ENCODE data around the gene ZBTB7C. TPM values are rescaled to one million over a fixed set of nuclear protein-coding genes. Genes with fewer than 3 reads are reported as not detected.

The ZBTB7C gene
- total RNA-seq, 2 experiments from 2014 or later = 0.09 TPM; not detected in 1

GRCh38 chr18:48181857-48182256 lies 227.3 kb downstream of the ZBTB7C start:
- Mint-ChIP-seq H3K36me3 (no peaks in the 10 kb centered on the region), H3K27me3 (peaks cover 24% of the 10 kb centered on the region), H3K9me3 (ENCODE audit: low read depth) (no peaks in the 10 kb centered on the region), H3K27ac (no peak overlapping the region), H3K4me3 (no peak overlapping the region), H3K4me1 (no peaks in the 10 kb centered on the region)
- no peak for DNase-seq
- CTCF ChIA-PET = interaction anchor here (1.0 to 1.1 kb wide), 2 partner anchors 14 to 30 kb away, joined by 3 read pairs; no protein-coding TSS in a partner anchor
- no peak for ATAC-seq

DNA sequence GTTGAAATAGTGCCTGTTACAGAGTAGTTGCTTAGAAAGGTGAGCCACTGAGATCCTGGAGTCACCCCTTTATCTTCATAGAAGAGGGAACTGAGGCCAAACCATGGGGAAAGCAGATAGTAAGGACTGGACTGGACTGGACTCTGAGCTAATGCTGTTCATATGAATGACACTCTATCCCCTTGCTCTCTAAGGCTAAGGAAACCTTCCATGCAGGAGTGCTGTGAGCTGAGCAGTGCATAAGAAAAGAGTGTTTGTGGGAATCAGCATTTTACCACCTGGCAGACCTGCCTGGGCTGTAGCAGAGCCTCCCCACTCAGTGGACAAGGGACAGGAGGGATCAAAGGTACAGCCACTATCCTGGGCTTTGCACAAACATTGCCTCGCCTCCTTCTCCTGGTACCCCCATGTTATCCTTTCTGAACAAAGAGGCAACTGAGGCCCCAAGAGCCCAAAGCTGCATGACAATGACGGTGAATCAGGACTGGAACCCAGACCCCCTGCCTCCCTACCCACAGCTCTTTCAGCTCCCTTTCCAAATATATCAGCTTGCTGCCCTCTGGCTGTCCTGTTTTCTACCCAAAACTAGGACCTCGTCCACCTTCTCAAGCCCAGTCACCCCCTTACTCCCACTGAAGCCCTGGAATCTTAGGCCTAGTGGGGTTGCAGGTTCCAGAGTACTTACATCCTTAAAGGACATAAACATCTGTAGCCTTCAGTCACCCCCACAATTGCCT lies 227.9 kb downstream of the ZBTB7C start:
- Mint-ChIP-seq H3K36me3 (no peaks in the 10 kb centered on the region), H3K27me3 (peaks cover 23% of the 10 kb centered on the region), H3K27ac (no peak overlapping the region), H3K4me1 (no peaks in the 10 kb centered on the region), H3K4me3 (no peak overlapping the region), H3K9me3 (ENCODE audit: low read depth) (no peaks in the 10 kb centered on the region)
- DNase-seq = no peak
- CTCF ChIA-PET = interaction anchor here (1.1 kb wide), 1 partner anchor 13 kb away, joined by 3 read pairs; no protein-coding TSS in a partner anchor
- no peak for ATAC-seq

GRCh38 chr18:48179666-48180065 lies 229.5 kb downstream of the ZBTB7C start:
- no peaks in the 10 kb centered on the region for H3K4me1 Mint-ChIP-seq
- CTCF ChIA-PET = no interaction called here
- no peaks in the 10 kb centered on the region for H3K36me3 Mint-ChIP-seq
- peaks cover 25% of the 10 kb centered on the region for H3K27me3 Mint-ChIP-seq
- no peak overlapping the region for H3K4me3 Mint-ChIP-seq
- H3K27ac Mint-ChIP-seq = no peak overlapping the region
- ATAC-seq (no peak), DNase-seq (no peak)
- no peaks in the 10 kb centered on the region for H3K9me3 Mint-ChIP-seq (ENCODE audit: low read depth)

DNA sequence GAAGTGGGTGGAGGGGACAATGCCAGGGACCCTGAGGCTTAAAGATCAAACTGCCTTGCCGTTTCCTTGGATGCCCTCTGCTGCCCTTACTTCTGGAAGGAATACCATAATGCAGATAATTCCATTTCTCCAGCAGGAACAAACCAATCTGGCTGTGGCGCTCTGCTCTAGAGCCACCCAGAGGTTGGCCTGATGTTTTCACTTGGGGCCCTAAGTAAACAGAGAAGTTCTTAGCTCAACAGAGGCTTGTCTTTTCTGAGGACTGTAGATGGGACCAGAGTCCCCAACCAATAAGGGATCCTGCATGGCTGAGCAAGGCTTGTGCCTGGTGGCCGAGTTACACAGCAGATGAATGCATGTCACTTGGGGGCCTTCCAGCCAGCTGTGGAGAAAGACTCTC lies 230.2 kb downstream of the ZBTB7C start:
- H3K4me3 Mint-ChIP-seq = no peak overlapping the region
- no peaks in the 10 kb centered on the region for H3K9me3 Mint-ChIP-seq (ENCODE audit: low read depth)
- no peaks in the 10 kb centered on the region for H3K4me1 Mint-ChIP-seq
- CTCF ChIA-PET = no interaction called here
- ATAC-seq (no peak), DNase-seq (no peak)
- H3K36me3 Mint-ChIP-seq = no peaks in the 10 kb centered on the region
- H3K27ac Mint-ChIP-seq = no peak overlapping the region
- peaks cover 25% of the 10 kb centered on the region for H3K27me3 Mint-ChIP-seq

DNA sequence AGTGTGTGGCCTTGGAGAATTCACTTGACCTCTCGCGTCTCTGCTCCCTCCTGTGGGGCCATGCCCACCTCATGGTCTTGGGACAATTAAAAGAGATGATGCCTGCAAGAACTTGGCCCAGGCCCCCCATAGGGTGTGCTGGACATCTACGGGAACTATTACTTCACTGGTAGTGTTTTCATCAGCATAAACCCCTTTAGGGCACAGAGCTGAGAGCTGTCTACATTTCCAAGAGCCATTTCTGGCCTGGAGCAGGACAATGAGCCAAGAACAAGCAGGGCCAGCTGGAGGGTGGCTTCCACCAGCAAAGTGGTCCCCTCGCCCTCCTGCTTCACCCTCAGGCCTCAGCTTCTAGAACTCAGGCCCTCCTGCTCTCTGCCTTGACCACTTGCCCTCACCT lies 232.3 kb downstream of the ZBTB7C start:
- H3K27me3 Mint-ChIP-seq = peaks cover 20% of the 10 kb centered on the region
- H3K4me1 Mint-ChIP-seq = no peaks in the 10 kb centered on the region
- H3K36me3 Mint-ChIP-seq = no peaks in the 10 kb centered on the region
- H3K27ac Mint-ChIP-seq = no peak overlapping the region
- no peak for DNase-seq
- ATAC-seq = no peak
- CTCF ChIA-PET = no interaction called here
- H3K9me3 Mint-ChIP-seq (ENCODE audit: low read depth) = no peaks in the 10 kb centered on the region
- H3K4me3 Mint-ChIP-seq = no peak overlapping the region

DNA sequence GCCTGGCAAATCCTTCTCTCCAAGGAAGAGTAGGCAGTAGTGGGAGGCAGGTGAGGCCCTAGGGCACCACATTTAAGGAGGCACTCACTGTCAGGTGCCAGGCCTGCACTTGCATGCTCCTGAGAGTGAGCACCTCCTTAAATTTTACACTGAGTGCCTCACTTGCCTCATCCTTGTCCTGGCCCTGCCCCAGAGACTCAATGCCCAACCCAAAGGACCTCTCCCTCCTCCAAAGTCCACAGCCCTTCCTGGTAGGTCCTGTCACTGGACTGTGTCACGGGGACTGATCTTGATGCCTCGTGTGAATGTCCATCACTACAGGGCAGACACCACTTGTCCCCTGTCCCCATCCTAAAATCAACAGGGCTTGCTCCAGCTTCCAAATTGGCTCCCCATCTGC lies 235.6 kb downstream of the ZBTB7C start:
- no peak overlapping the region for H3K27ac Mint-ChIP-seq
- CTCF ChIA-PET = no interaction called here
- ATAC-seq (no peak), DNase-seq (no peak)
- no peaks in the 10 kb centered on the region for H3K9me3 Mint-ChIP-seq (ENCODE audit: low read depth)
- H3K4me3 Mint-ChIP-seq = no peak overlapping the region
- H3K36me3 Mint-ChIP-seq = no peaks in the 10 kb centered on the region
- H3K4me1 Mint-ChIP-seq = no peaks in the 10 kb centered on the region
- peaks cover 28% of the 10 kb centered on the region for H3K27me3 Mint-ChIP-seq

DNA sequence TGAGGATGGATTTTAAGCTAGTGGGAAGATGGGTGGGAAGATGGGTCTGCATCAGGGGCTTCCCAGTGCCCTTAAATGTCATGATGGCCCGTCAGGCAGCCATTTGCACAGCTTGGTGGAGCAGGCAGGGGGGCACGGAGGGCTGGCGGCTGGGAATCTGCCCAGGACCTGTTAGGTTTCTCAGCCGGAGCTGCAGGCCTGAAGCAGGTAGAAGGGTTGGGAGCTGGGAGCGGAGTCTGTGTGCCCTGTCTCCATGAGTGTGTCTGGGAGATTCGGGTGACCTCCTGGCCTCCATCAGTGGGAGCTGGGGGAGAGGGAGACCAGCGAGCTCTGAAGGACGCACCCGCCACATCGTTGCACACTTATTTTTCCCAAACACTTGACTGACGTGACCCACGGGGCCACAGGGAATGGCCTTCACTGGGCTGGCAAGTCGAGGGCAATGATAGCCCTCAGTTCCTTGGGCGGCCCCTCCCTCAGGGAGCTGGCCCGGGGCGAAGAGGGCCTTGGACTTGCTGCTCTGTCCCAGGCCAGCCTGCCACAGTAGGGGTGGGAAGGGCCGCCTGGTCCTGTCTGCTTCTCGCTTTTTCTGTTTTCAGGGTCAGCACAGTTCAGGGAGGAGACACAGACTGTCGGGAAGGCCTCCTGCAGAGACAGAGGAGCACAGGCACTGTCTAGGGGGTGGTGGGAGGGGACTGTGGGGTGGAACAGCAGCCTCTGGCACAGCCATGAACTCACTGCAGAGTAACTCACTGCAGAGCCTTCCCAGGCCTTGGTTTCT lies 236.8 kb downstream of the ZBTB7C start:
- no peak overlapping the region for H3K4me3 Mint-ChIP-seq
- no peaks in the 10 kb centered on the region for H3K36me3 Mint-ChIP-seq
- H3K27me3 Mint-ChIP-seq = peaks cover 37% of the 10 kb centered on the region
- H3K4me1 Mint-ChIP-seq = no peaks in the 10 kb centered on the region
- ATAC-seq (no peak), DNase-seq (no peak)
- H3K9me3 Mint-ChIP-seq (ENCODE audit: low read depth) = no peaks in the 10 kb centered on the region
- no peak overlapping the region for H3K27ac Mint-ChIP-seq
- CTCF ChIA-PET = no interaction called here

DNA sequence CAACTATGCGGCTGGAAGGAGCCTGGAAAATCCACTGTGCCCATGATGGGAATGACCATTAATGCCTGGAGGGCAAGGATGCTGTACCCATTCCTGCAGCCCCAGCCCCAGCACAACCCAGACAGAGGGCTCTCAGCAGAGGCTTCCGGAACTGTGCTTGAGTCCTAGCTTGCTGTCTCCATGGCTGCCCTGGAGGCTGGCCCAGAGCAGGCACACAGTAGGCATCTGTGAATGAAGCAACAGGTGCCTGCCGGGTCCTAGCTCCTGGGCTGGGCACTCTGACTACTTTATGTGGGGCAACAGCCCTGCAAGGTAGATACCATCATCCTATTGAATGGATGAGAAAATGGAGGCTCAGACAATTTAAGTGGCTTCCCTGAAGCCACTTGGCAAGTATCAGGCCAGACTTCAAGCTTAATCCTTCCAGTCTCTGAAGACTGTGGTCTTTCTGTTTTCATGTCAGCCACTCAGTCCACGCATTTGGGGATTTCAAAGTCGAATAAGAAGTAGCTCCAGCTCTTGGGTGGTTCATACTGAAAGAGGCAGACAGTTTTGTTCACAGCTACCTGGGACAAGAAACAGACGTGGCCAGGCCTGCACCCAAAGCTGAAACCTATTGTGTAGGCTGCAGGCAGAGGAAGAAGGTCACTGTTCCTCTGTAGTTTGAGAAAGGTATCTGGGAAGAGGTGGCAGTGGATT lies 237.5 kb downstream of the ZBTB7C start:
- DNase-seq = no peak
- Mint-ChIP-seq H3K27ac (no peak overlapping the region), H3K4me3 (no peak overlapping the region), H3K4me1 (peaks cover 5% of the 10 kb centered on the region), H3K27me3 (peaks cover 40% of the 10 kb centered on the region), H3K9me3 (ENCODE audit: low read depth) (no peaks in the 10 kb centered on the region), H3K36me3 (no peaks in the 10 kb centered on the region)
- CTCF ChIA-PET = no interaction called here
- no peak for ATAC-seq

DNA sequence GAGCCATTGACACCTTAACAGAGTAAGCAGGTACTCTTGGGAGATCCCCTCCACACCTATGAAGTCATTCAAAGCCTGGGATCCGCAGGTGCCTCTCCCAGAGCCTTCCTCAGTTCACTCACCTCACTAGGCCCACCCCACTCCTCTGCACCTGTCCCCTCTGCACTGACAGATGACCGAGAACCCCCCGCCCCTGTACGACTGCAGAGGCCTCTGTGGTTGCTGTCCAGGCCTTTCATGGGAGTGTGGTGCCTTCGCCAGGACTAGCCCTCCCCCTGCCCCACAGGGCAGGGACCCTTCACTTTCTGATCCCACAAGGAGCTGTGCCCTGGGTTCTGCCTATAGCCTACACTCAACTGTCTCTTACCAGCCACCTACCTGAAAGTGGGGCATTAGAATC lies 238.5 kb downstream of the ZBTB7C start:
- no peak overlapping the region for H3K27ac Mint-ChIP-seq
- ATAC-seq = no peak
- peaks cover 5% of the 10 kb centered on the region for H3K4me1 Mint-ChIP-seq
- CTCF ChIA-PET = no interaction called here
- DNase-seq = no peak
- H3K36me3 Mint-ChIP-seq = no peaks in the 10 kb centered on the region
- no peak overlapping the region for H3K4me3 Mint-ChIP-seq
- H3K27me3 Mint-ChIP-seq = peaks cover 36% of the 10 kb centered on the region
- no peaks in the 10 kb centered on the region for H3K9me3 Mint-ChIP-seq (ENCODE audit: low read depth)

GRCh38 chr18:48168861-48169260 lies 240.3 kb downstream of the ZBTB7C start:
- H3K4me1 Mint-ChIP-seq = peaks cover 5% of the 10 kb centered on the region
- ATAC-seq (no peak), DNase-seq (no peak)
- H3K27me3 Mint-ChIP-seq = peaks cover 39% of the 10 kb centered on the region
- CTCF ChIA-PET = interaction anchor here (1.4 kb wide), 1 partner anchor 13 kb away, joined by 3 read pairs; no protein-coding TSS in a partner anchor
- H3K36me3 Mint-ChIP-seq = no peaks in the 10 kb centered on the region
- no peak overlapping the region for H3K4me3 Mint-ChIP-seq
- H3K27ac Mint-ChIP-seq = no peak overlapping the region
- H3K9me3 Mint-ChIP-seq (ENCODE audit: low read depth) = no peaks in the 10 kb centered on the region

GRCh38 chr18:48167897-48168253 lies 241.3 kb downstream of the ZBTB7C start:
- no peak for DNase-seq
- no peak overlapping the region for H3K4me3 Mint-ChIP-seq
- CTCF ChIA-PET = interaction anchor here (1.4 kb wide), 1 partner anchor 14 kb away, joined by 3 read pairs; no protein-coding TSS in a partner anchor
- ATAC-seq = no peak
- peaks cover 5% of the 10 kb centered on the region for H3K4me1 Mint-ChIP-seq
- H3K36me3 Mint-ChIP-seq = no peaks in the 10 kb centered on the region
- no peak overlapping the region for H3K27ac Mint-ChIP-seq
- H3K9me3 Mint-ChIP-seq (ENCODE audit: low read depth) = no peaks in the 10 kb centered on the region
- peaks cover 49% of the 10 kb centered on the region for H3K27me3 Mint-ChIP-seq

DNA sequence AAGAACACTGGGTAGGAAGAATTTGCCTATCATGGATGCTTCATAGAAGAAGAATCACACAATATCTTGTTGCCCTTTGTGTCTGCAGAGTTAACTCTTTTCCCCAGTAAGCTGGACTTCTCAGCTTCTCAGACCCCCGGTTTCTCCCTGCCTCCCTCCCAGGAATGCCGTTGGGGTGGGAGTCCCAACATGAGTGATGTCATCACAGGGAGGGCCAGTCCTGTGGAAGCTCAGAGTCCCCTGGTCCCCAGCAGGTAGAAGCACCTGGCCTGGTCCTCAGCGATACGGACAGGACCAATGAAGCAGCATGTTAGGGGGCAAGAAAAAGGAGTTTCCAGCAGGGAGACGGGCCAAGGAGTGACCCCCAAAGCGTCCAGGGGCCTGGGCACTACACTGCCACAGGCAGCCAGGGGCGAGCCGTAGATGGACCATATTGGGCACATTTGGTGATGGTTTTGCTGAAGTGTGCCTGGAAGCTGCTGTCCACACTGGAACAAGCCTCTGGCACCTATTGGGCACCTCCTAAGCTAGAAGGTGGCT lies 242.8 kb downstream of the ZBTB7C start:
- ATAC-seq = no peak

DNA sequence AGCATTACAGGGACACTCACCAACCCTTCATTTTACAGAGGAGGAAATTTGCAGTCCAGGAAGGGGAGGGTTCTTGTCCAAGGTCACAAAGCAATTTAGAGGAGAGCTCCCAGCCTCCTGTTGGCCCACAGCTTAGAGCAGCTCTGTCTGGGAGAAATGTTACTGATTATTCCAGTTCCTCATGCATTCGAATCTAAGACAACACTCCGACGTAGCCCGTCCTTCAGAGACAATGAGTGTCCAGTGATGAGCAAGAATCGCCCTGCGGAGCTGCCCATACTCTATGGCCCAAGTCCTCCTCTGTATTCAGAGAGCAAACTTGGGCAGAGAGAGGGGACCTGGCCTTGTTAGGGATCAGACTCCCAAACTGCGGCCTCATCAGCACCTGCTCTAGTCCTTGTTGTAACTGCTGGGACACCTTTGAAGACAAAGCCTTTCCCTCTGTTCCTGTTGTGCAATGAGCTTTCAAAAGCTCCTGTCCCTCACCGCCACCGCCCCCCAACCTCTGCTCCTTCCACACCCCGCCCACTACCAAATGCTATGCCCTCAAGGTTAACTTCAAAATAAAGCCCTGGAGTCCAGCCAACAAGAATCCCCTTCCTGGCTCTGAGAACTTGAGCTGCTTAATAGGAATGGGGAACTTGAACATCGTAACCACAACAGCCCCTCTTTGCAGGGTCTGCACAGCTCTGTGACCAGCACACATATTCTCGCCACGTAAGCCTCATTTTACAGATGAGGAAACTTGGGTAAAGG lies 243.9 kb downstream of the ZBTB7C start:
- Mint-ChIP-seq H3K27ac (no peak overlapping the region), H3K4me1 (peaks cover 9% of the 10 kb centered on the region), H3K27me3 (peaks cover 65% of the 10 kb centered on the region), H3K9me3 (ENCODE audit: low read depth) (no peaks in the 10 kb centered on the region), H3K4me3 (no peak overlapping the region), H3K36me3 (no peaks in the 10 kb centered on the region)
- ATAC-seq (no peak), DNase-seq (no peak)
- CTCF ChIA-PET = no interaction called here

More for the DNA sequence above, 242.8 kb downstream of the ZBTB7C start:
- CTCF ChIA-PET = no interaction called here
- H3K36me3 Mint-ChIP-seq = no peaks in the 10 kb centered on the region
- no peak overlapping the region for H3K4me3 Mint-ChIP-seq
- no peak overlapping the region for H3K27ac Mint-ChIP-seq
- no peaks in the 10 kb centered on the region for H3K9me3 Mint-ChIP-seq (ENCODE audit: low read depth)
- DNase-seq = no peak
- peaks cover 9% of the 10 kb centered on the region for H3K4me1 Mint-ChIP-seq
- peaks cover 57% of the 10 kb centered on the region for H3K27me3 Mint-ChIP-seq
